IMR-90 (cell line): ENCODE data around the gene POLD3. TPM values are rescaled to one million over a fixed set of nuclear protein-coding genes. Genes with fewer than 3 reads are reported as not detected.
A peak's percentile ranks its signal among the peaks of the same experiment; 100 is the strongest.

Source experiments
- ATAC-seq: fragments of 200-7000 bp; cut with Tn5 transposase; 2 replicates; pipeline ENCODE4 v1.9.1; 2020; ENCODE audit warnings: low read depth, mild to moderate bottlenecking, moderate library complexity
- BruUV-seq: library from RNA; stranded (reverse); fragments of 400-500 nt; replicated peaks from 2 replicates; lab custom pipeline; 2021; lab: Mats Ljungman, UMichigan
- CTCF ChIA-PET: fragments of 300-600 bp; formaldehyde crosslinking; extraction: SDS; loops from one replicate; lab custom pipeline; 2021; ENCODE audit warnings: antibody characterized with exemption; lab: Yijun Ruan, JAX
- POLR2A ChIA-PET: fragments of 300-600 bp; sonication (Branson Sonifier 250); formaldehyde crosslinking; loops from one replicate; lab custom pipeline; 2022; ENCODE audit warnings: antibody characterized with exemption; ENCODE audit not compliant: unreplicated experiment; lab: Charles Lee
- DNase-seq: peaks from one replicate; pipeline ENCODE4 v3.0.0; 2013
- H2AFZ ChIP-seq: replicated peaks from 2 replicates; pipeline ENCODE3; 2013; ENCODE audit warnings: low read length, mild to moderate bottlenecking; ENCODE audit not compliant: poor library complexity
- H2AK5ac ChIP-seq: 2 replicates; pipeline ENCODE4 v1.6.1; 2013; ENCODE audit warnings: low read depth, low read length, inconsistent platforms
- H2AK9ac ChIP-seq: replicated peaks from 2 replicates; pipeline ENCODE3; 2013; ENCODE audit warnings: mild to moderate bottlenecking, low read depth, low read length, moderate library complexity; ENCODE audit not compliant: poor library complexity
- H2BK120ac ChIP-seq: 2 replicates; pipeline ENCODE4 v1.6.1; 2013; ENCODE audit warnings: low read depth, low read length, inconsistent platforms
- H2BK15ac ChIP-seq: 3 replicates; pipeline ENCODE4 v1.6.1; 2013; ENCODE audit warnings: low read depth, low read length, inconsistent platforms
- H2BK20ac ChIP-seq: 2 replicates; pipeline ENCODE4 v1.6.1; 2013; ENCODE audit warnings: low read depth, mild to moderate bottlenecking, inconsistent platforms, low read length, moderate library complexity
- H2BK5ac ChIP-seq: 2 replicates; pipeline ENCODE4 v1.6.1; 2013; ENCODE audit warnings: mild to moderate bottlenecking, low read depth, low read length, inconsistent platforms; ENCODE audit not compliant: poor library complexity, severe bottlenecking
- H3K14ac ChIP-seq: replicated peaks from 2 replicates; pipeline ENCODE4 v1.6.1; 2013; ENCODE audit warnings: low read depth, low read length, inconsistent platforms
- H3K18ac ChIP-seq: 2 replicates; pipeline ENCODE4 v1.6.1; 2013; ENCODE audit warnings: low read depth, low read length, control low read depth
- H3K23ac ChIP-seq: 2 replicates; pipeline ENCODE4 v1.6.1; 2013; ENCODE audit warnings: low read depth, low read length, inconsistent platforms
- H3K27ac ChIP-seq: 2 replicates; pipeline ENCODE4 v1.5.1; 2013; ENCODE audit warnings: mild to moderate bottlenecking, control low read depth, low read length; ENCODE audit not compliant: insufficient read depth
- H3K27me3 ChIP-seq: 2 replicates; pipeline ENCODE4 v1.6.1; 2013; ENCODE audit warnings: low read length; ENCODE audit not compliant: control insufficient read depth, insufficient read depth
- H3K36me3 ChIP-seq: 2 replicates; pipeline ENCODE4 v1.6.1; 2013; ENCODE audit warnings: low read length, mixed read lengths; ENCODE audit not compliant: control insufficient read depth, insufficient read depth
- H3K4ac ChIP-seq: 2 replicates; pipeline ENCODE4 v1.6.1; 2013; ENCODE audit warnings: low read depth, low read length, inconsistent platforms
- H3K4me1 ChIP-seq: 2 replicates; pipeline ENCODE4 v1.6.1; 2013; ENCODE audit warnings: low read length, mixed read lengths; ENCODE audit not compliant: control insufficient read depth, insufficient read depth
- H3K4me2 ChIP-seq: 2 replicates; pipeline ENCODE4 v1.6.1; 2013; ENCODE audit warnings: low read depth, mild to moderate bottlenecking, control low read depth, low read length, moderate library complexity
- H3K4me3 ChIP-seq: 2 replicates; pipeline ENCODE4 v1.5.1; 2013; ENCODE audit warnings: low read depth, mild to moderate bottlenecking, control low read depth, low read length, moderate library complexity; ENCODE audit not compliant: insufficient read depth
- H3K56ac ChIP-seq: 2 replicates; pipeline ENCODE4 v1.6.1; 2013; ENCODE audit warnings: low read length, inconsistent platforms; ENCODE audit not compliant: insufficient read depth; ENCODE audit errors: extremely low read depth
- H3K79me1 ChIP-seq, 2 experiments: 2 replicates each; pipeline ENCODE4 v1.6.1; 2013; ENCODE audit warnings: low read length in 2 of 2, inconsistent platforms in 1 of 2, low read depth in 1 of 2
- H3K9ac ChIP-seq: 2 replicates; pipeline ENCODE4 v1.6.1; 2013; ENCODE audit warnings: low read depth, low read length, control low read depth
- H3K9me1 ChIP-seq: 2 replicates; pipeline ENCODE4 v1.6.1; 2013; ENCODE audit warnings: low read length, inconsistent platforms; ENCODE audit not compliant: insufficient read depth
- H3K9me3 ChIP-seq: 2 replicates; pipeline ENCODE4 v1.6.1; 2013; ENCODE audit warnings: low read length; ENCODE audit not compliant: control insufficient read depth, insufficient read depth
- H4K20me1 ChIP-seq: 2 replicates; pipeline ENCODE4 v1.6.1; 2013; ENCODE audit warnings: low read length, inconsistent platforms; ENCODE audit not compliant: insufficient read depth
- H4K5ac ChIP-seq: 2 replicates; pipeline ENCODE4 v1.6.1; 2013; ENCODE audit warnings: mild to moderate bottlenecking, low read depth, low read length, control low read depth
- H4K8ac ChIP-seq, 2 experiments: 2 replicates each; pipeline ENCODE4 v1.6.1; 2013; ENCODE audit warnings: low read depth in 2 of 2, low read length in 2 of 2, control low read depth in 1 of 2, inconsistent platforms in 1 of 2
- H4K91ac ChIP-seq: 2 replicates; pipeline ENCODE4 v1.6.1; 2013; ENCODE audit warnings: low read depth, low read length, inconsistent platforms; ENCODE audit not compliant: insufficient read depth
- CHD1 ChIP-seq: IDR thresholded peaks from 2 replicates; pipeline ENCODE4 v1.6.1; 2012; ENCODE audit warnings: low read depth, low read length, improper control_type of control experiment
- NFE2L2 ChIP-seq: fragments of 150-350 bp; IDR thresholded peaks from 2 replicates; pipeline ENCODE4 v1.6.1; 2016; ENCODE audit warnings: low read depth, mild to moderate bottlenecking, low read length
- RCOR1 ChIP-seq: IDR thresholded peaks from 2 replicates; pipeline ENCODE4 v1.6.1; 2012; ENCODE audit warnings: mild to moderate bottlenecking, low read length, improper control_type of control experiment; ENCODE audit not compliant: insufficient replicate concordance
- RFX5 ChIP-seq: IDR thresholded peaks from 2 replicates; pipeline ENCODE4 v1.8.0; 2012; ENCODE audit warnings: low read depth, mild to moderate bottlenecking, low read length, moderate library complexity
- WGBS, 2 experiments: methylation state at CpG; one replicate each; pipeline versions ENCODE4 v1.1.5 to v1.1.7; 2013; ENCODE audit warnings: missing lambda C conversion rate in 2 of 2; ENCODE audit not compliant: insufficient read length in 1 of 2; ENCODE audit errors: extremely low coverage in 2 of 2; 5-methylcytosine and 5-hydroxymethylcytosine counted together
- dilution Hi-C: fragments of 300-500 bp; cut with HindIII; formaldehyde crosslinking; loops from one replicate; pipeline ENCODE4 v1.14.3; 2018; ENCODE audit warnings: low sequenced_read_pairs; ENCODE audit not compliant: unreplicated experiment
- in situ Hi-C: fragments of 300-500 bp; cut with MboI; formaldehyde crosslinking; loops from 3 replicates; pipeline ENCODE4 v1.14.3; 2019; ENCODE audit warnings: low sequenced_read_pairs, inconsistent platforms, mixed read lengths
- intact Hi-C: fragments of 100-400 bp; cut with micrococcal nuclease; formaldehyde crosslinking; loops from 2 replicates; pipeline ENCODE4 v1.10.0; 2022
- polyA plus RNA-seq, 3 experiments: library from polyadenylated mRNA; depleted of rRNA; stranded (reverse); fragments of >200 nt; gene quantifications; 2 replicates each; pipeline ENCODE4 v1.2.3, GENCODE V29; 2012; ENCODE audit warnings: low replicate concordance in 1 of 3
- total RNA-seq: library from RNA; depleted of rRNA; stranded (reverse); fragments of >200 nt; gene quantifications from 2 replicates; pipeline ENCODE4 v1.2.3, GENCODE V29; 2012
- TF ChIP-seq, protein P1 (sequence below): fragments of 150-350 bp; IDR thresholded peaks from 2 replicates; pipeline ENCODE4 v1.6.1; 2016; ENCODE audit warnings: low read depth, mild to moderate bottlenecking, low read length, moderate library complexity, borderline replicate concordance

Gene POLD3
- total and polyA plus RNA-seq, 2 of the 4 experiments (the other 2 are of a cell fraction), result 9.1 to 9.2 TPM

- in situ Hi-C loops, result no loop called here
- peak; percentile 68 for ATAC-seq
- Histone ChIP-seq H4K91ac (no peak overlapping the region), H4K5ac (no peak overlapping the region), H3K4me2 (no peak overlapping the region), H2BK5ac (no peak overlapping the region), H3K9me1 (no peaks in the 10 kb centered on the region), H3K9ac (no peak overlapping the region), H2BK120ac (no peak overlapping the region), H3K56ac (no peak overlapping the region), H3K14ac (peak overlapping the region; percentile 25; the same call in 1 of the 2 replicates), H2AK9ac (peak overlapping the region; percentile 30), H3K23ac (peak overlapping the region; percentile 53; the same call in 1 of the 2 replicates), H3K27me3 (peaks cover 4% of the 10 kb centered on the region), H3K27ac (no peak overlapping the region; the same call in 1 of the 2 replicates), H3K4ac (peak overlapping the region; percentile 45; the same call in 1 of the 2 replicates), H4K8ac (peak overlapping the region in 1 of 2 experiments; percentile 2; a peak in 1 of 4 replicates), H4K20me1 (no peaks in the 10 kb centered on the region), H2BK20ac (no peak overlapping the region), H3K9me3 (peaks cover 3% of the 10 kb centered on the region; the same call in 1 of the 2 replicates), H3K4me3 (no peak overlapping the region), H2BK15ac (no peak overlapping the region), H3K18ac (no peak overlapping the region), H3K4me1 (0 out of 2 replicates have a peak, but pooled peaks cover 2% of the 10 kb centered on the region), H3K36me3 (no peaks in the 10 kb centered on the region), H2AFZ (no peak overlapping the region), H3K79me1 (no peaks in the 10 kb centered on the region), H2AK5ac (no peak overlapping the region)
- WGBS, 2 experiments, result no CpG with 5 or more reads among the region's 7 CpGs
- CTCF ChIA-PET, result interaction anchor here (1.1 kb wide), 1 partner anchor 142 kb away, joined by 3 read pairs; no protein-coding TSS in a partner anchor
- intact Hi-C loops, result no loop called here
- POLR2A ChIA-PET, result interaction anchor here (0.6 kb wide), 1 partner anchor 182 kb away, joined by 5 read pairs; no protein-coding TSS in a partner anchor
- TF ChIP-seq RFX5 (no peak), CHD1 (no peak), RCOR1 (no peak), NFE2L2 (no peak)
- TF ChIP-seq, protein P1, sequence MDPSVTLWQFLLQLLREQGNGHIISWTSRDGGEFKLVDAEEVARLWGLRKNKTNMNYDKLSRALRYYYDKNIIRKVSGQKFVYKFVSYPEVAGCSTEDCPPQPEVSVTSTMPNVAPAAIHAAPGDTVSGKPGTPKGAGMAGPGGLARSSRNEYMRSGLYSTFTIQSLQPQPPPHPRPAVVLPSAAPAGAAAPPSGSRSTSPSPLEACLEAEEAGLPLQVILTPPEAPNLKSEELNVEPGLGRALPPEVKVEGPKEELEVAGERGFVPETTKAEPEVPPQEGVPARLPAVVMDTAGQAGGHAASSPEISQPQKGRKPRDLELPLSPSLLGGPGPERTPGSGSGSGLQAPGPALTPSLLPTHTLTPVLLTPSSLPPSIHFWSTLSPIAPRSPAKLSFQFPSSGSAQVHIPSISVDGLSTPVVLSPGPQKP, result no peak
- DNase-seq, result peak; percentile 55
- BruUV-seq, result no TSS peak
- dilution Hi-C loops, result no loop called here
These were observed 33.1 kb upstream of the POLD3 start for GRCh38 chr11:74559110-74559933.
